Muscle of leg (tissue), 11 donors: ENCODE data around the gene TIRAP. TPM values are rescaled to one million over a fixed set of nuclear protein-coding genes. Genes with fewer than 3 reads are reported as not detected.

Experiments used
- DNase-seq: peaks from one replicate; pipeline ENCODE4 v3.0.0; 2013
- H3K27ac ChIP-seq: one replicate; pipeline ENCODE4 v1.5.1; 2013; ENCODE audit warnings: mild to moderate bottlenecking, low read length, control low read depth
- H3K27me3 ChIP-seq: one replicate; pipeline ENCODE4 v1.6.1; 2013; ENCODE audit warnings: low read length; ENCODE audit not compliant: control insufficient read depth, insufficient read depth
- H3K36me3 ChIP-seq: one replicate; pipeline ENCODE4 v1.6.1; 2013; ENCODE audit warnings: low read length; ENCODE audit not compliant: control insufficient read depth, insufficient read depth
- H3K4me1 ChIP-seq: one replicate; pipeline ENCODE4 v1.6.1; 2013; ENCODE audit warnings: low read length; ENCODE audit not compliant: control insufficient read depth, insufficient read depth
- H3K4me3 ChIP-seq: one replicate; pipeline ENCODE4 v1.5.1; 2013; ENCODE audit warnings: low read length, control low read depth
- H3K9me3 ChIP-seq: replicated peaks from 2 replicates; pipeline ENCODE4 v1.6.1; 2013; ENCODE audit warnings: low read depth, low read length; ENCODE audit not compliant: control insufficient read depth
- WGBS: methylation state at CpG from one replicate; pipeline ENCODE4 v1.1.5; 2013; ENCODE audit warnings: missing lambda C conversion rate; ENCODE audit not compliant: insufficient coverage; 5-methylcytosine and 5-hydroxymethylcytosine counted together
- polyA plus RNA-seq, 8 donors: library from polyadenylated mRNA; unstranded; fragments of 120-200 nt; gene quantifications; one replicate each; pipeline versions ENCODE4 v1.2.1 to v1.2.3, GENCODE V29; 2013; ENCODE audit warnings: inconsistent platforms in 1 of 8, low replicate concordance in 1 of 8; ENCODE audit not compliant: insufficient read length in 8 of 8, insufficient read depth in 1 of 8
- total RNA-seq: library from RNA; stranded (reverse); fragments of 120-200 nt; gene quantifications from one replicate; pipeline ENCODE4 v1.2.4, GENCODE V29; 2013

TIRAP gene
- total and polyA plus RNA-seq, 9 donors, result 4.3 to 10.6 (median 8.1) TPM

GRCh38 chr11:126339073-126339862, 56.4 kb downstream of the TIRAP start:
- Histone ChIP-seq H3K4me3 (no peak overlapping the region), H3K4me1 (peaks cover 66% of the 10 kb centered on the region), H3K9me3 (no peaks in the 10 kb centered on the region), H3K36me3 (peaks cover 42% of the 10 kb centered on the region), H3K27me3 (no peaks in the 10 kb centered on the region), H3K27ac (peak overlapping the region; percentile 6)
- 70% methylated on average over 12 of the region's 15 CpGs for WGBS
- DNase-seq, result peak; percentile 20

- Histone ChIP-seq H3K9me3 (no peaks in the 10 kb centered on the region), H3K4me1 (peaks cover 66% of the 10 kb centered on the region), H3K4me3 (no peak overlapping the region), H3K27me3 (no peaks in the 10 kb centered on the region), H3K27ac (peak overlapping the region; percentile 73), H3K36me3 (peaks cover 47% of the 10 kb centered on the region)
- WGBS, result 40% methylated on average over 8 of the region's 11 CpGs
- peak; percentile 94 for DNase-seq
Observed at GRCh38 chr11:126339863-126340434, 57.1 kb downstream of the TIRAP start.

GRCh38 chr11:126340960-126341606, 58.2 kb downstream of the TIRAP start:
- H3K9me3 ChIP-seq, result no peaks in the 10 kb centered on the region
- DNase-seq, result no peak
- peaks cover 61% of the 10 kb centered on the region for H3K4me1 ChIP-seq
- no peak overlapping the region for H3K4me3 ChIP-seq
- peak overlapping the region; percentile 59 for H3K27ac ChIP-seq
- peaks cover 46% of the 10 kb centered on the region for H3K36me3 ChIP-seq
- H3K27me3 ChIP-seq, result no peaks in the 10 kb centered on the region
- WGBS, result 59% methylated on average over 2 of the region's 7 CpGs

- H3K36me3 ChIP-seq, result peaks cover 46% of the 10 kb centered on the region
- H3K27me3 ChIP-seq, result no peaks in the 10 kb centered on the region
- peak overlapping the region; percentile 59 for H3K27ac ChIP-seq
- WGBS, result 48% methylated on average over 3 of the region's 3 CpGs
- no peaks in the 10 kb centered on the region for H3K9me3 ChIP-seq
- no peak for DNase-seq
- peaks cover 54% of the 10 kb centered on the region for H3K4me1 ChIP-seq
- no peak overlapping the region for H3K4me3 ChIP-seq
Observed at GRCh38 chr11:126341760-126342161, 58.9 kb downstream of the TIRAP start.

- 89% methylated on average over 14 of the region's 16 CpGs for WGBS
- Histone ChIP-seq H3K27me3 (no peaks in the 10 kb centered on the region), H3K4me1 (peaks cover 49% of the 10 kb centered on the region), H3K27ac (no peak overlapping the region), H3K4me3 (no peak overlapping the region), H3K9me3 (no peaks in the 10 kb centered on the region), H3K36me3 (peaks cover 46% of the 10 kb centered on the region)
- DNase-seq, result no peak
Observed at GRCh38 chr11:126343051-126343450, 60.2 kb downstream of the TIRAP start.

Other genes starting within 250 kb of the TIRAP start
- gene CDON, start 220.2 kb upstream of the TIRAP start, total RNA-seq, result 42.1 TPM
- gene CDON, start 220.2 kb upstream of the TIRAP start, polyA plus RNA-seq, result 10 to 100 TPM; 12.5 to 38.0 (median 21.3) TPM
- 29.7 TPM for gene RPUSD4, start 71.4 kb upstream of the TIRAP start, total RNA-seq
- gene RPUSD4, start 71.4 kb upstream of the TIRAP start, polyA plus RNA-seq, result 10 to 100 TPM; 34.4 to 44.8 (median 40.1) TPM
- gene FAM118B, start 71.3 kb upstream of the TIRAP start, total RNA-seq, result 19.6 TPM
- 10 to 100 TPM; 18.5 to 23.7 (median 20.3) TPM for gene FAM118B, start 71.3 kb upstream of the TIRAP start, polyA plus RNA-seq
- gene SRPRA, start 14.2 kb upstream of the TIRAP start, total RNA-seq, result 52.5 TPM
- 10 to 100 TPM; 55.7 to 78.5 (median 61.8) TPM for gene SRPRA, start 14.2 kb upstream of the TIRAP start, polyA plus RNA-seq
- gene FOXRED1, start 13.9 kb upstream of the TIRAP start, total RNA-seq, result 20.5 TPM
- gene FOXRED1, start 13.9 kb upstream of the TIRAP start, polyA plus RNA-seq, result 10 to 100 TPM; 15.9 to 35.2 (median 28.8) TPM
- 12.5 TPM for gene DCPS, start 21.0 kb downstream of the TIRAP start, total RNA-seq
- 10 to 100 TPM; 15.8 to 22.5 (median 18.8) TPM for gene DCPS, start 21.0 kb downstream of the TIRAP start, polyA plus RNA-seq
- gene ST3GAL4, start 72.6 kb downstream of the TIRAP start, total RNA-seq, result 26.8 TPM
- 10 to 100 TPM; 25.2 to 34.4 (median 29.7) TPM for gene ST3GAL4, start 72.6 kb downstream of the TIRAP start, polyA plus RNA-seq